ENCODE results near the gene PRKAR2A.
A peak's percentile ranks its signal among the peaks of the same experiment; 100 is the strongest.

The PRKAR2A gene

GRCh38 chr3:48847504-48848423 lies at the start of gene PRKAR2A:
Gene PRKAR2A (minus strand): TSS chr3:48847874. CDS start chr3:48847596, 278 bp downstream.
- peak; percentile 90 for ATAC-seq
- TF ChIP-seq, protein P1, sequence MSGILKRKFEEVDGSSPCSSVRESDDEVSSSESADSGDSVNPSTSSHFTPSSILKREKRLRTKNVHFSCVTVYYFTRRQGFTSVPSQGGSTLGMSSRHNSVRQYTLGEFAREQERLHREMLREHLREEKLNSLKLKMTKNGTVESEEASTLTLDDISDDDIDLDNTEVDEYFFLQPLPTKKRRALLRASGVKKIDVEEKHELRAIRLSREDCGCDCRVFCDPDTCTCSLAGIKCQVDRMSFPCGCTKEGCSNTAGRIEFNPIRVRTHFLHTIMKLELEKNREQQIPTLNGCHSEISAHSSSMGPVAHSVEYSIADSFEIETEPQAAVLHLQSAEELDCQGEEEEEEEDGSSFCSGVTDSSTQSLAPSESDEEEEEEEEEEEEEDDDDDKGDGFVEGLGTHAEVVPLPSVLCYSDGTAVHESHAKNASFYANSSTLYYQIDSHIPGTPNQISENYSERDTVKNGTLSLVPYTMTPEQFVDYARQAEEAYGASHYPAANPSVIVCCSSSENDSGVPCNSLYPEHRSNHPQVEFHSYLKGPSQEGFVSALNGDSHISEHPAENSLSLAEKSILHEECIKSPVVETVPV (CRISPR knock-in tag; IDR thresholded peaks at IDR 0.05), result no peak
- TF ChIP-seq TOX (CRISPR knock-in tag; IDR thresholded peaks at IDR 0.05; ENCODE audit: borderline replicate concordance), result no peak
- TF ChIP-seq SNAI2 (CRISPR knock-in tag; IDR thresholded peaks at IDR 0.05), result no peak

DNA sequence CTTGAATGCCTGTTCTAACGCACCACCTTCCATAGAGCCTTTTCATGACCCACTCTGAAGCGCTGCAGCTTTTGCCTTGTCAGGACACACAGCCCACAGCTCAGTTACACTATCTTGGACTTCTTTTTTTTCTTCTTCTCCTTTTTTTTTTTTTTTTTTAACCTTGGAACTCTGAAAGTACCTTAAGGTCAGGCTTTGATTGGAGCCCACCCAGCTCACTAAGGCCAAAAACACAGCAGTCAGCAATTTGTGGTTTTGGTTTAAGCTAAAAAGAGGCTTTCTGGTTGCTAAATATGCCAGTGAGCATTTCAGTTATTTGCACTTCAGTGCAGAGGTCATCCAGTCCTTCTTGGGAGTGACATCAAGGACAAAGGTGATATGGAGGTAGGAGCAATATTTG lies 49.3 kb upstream of the PRKAR2A start:
- TF ChIP-seq ISL1 (CRISPR knock-in tag; IDR thresholded peaks at IDR 0.05), result no peak
- TF ChIP-seq CSDC2 (CRISPR knock-in tag; IDR thresholded peaks at IDR 0.05), result no peak
- no peak for TF ChIP-seq ESRRG (CRISPR knock-in tag; IDR thresholded peaks at IDR 0.05)
- TF ChIP-seq, protein P2, sequence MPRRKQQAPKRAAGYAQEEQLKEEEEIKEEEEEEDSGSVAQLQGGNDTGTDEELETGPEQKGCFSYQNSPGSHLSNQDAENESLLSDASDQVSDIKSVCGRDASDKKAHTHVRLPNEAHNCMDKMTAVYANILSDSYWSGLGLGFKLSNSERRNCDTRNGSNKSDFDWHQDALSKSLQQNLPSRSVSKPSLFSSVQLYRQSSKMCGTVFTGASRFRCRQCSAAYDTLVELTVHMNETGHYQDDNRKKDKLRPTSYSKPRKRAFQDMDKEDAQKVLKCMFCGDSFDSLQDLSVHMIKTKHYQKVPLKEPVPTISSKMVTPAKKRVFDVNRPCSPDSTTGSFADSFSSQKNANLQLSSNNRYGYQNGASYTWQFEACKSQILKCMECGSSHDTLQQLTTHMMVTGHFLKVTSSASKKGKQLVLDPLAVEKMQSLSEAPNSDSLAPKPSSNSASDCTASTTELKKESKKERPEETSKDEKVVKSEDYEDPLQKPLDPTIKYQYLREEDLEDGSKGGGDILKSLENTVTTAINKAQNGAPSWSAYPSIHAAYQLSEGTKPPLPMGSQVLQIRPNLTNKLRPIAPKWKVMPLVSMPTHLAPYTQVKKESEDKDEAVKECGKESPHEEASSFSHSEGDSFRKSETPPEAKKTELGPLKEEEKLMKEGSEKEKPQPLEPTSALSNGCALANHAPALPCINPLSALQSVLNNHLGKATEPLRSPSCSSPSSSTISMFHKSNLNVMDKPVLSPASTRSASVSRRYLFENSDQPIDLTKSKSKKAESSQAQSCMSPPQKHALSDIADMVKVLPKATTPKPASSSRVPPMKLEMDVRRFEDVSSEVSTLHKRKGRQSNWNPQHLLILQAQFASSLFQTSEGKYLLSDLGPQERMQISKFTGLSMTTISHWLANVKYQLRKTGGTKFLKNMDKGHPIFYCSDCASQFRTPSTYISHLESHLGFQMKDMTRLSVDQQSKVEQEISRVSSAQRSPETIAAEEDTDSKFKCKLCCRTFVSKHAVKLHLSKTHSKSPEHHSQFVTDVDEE (CRISPR knock-in tag; IDR thresholded peaks at IDR 0.05), result no peak
- no peak for TF ChIP-seq TOX (CRISPR knock-in tag; IDR thresholded peaks at IDR 0.05; ENCODE audit: borderline replicate concordance)
- no peak for TF ChIP-seq ZNF70 (CRISPR knock-in tag; IDR thresholded peaks at IDR 0.05)
- no peak for TF ChIP-seq BACH2 (CRISPR knock-in tag; IDR thresholded peaks at IDR 0.05; ENCODE audit: borderline replicate concordance)
- TF ChIP-seq CREB5 (CRISPR knock-in tag; IDR thresholded peaks at IDR 0.05; ENCODE audit: low read depth), result no peak
- no peak for TF ChIP-seq SNAI2 (CRISPR knock-in tag; IDR thresholded peaks at IDR 0.05)
- no peak for TF ChIP-seq GLIS3 (CRISPR knock-in tag; IDR thresholded peaks at IDR 0.05)
- TF ChIP-seq, protein P1 (CRISPR knock-in tag; IDR thresholded peaks at IDR 0.05), result no peak
- no peak for TF ChIP-seq OSR1 (CRISPR knock-in tag; IDR thresholded peaks at IDR 0.05)
- TF ChIP-seq ZC3H10 (CRISPR knock-in tag; IDR thresholded peaks at IDR 0.05), result no peak
- TF ChIP-seq POU6F1 (CRISPR knock-in tag; IDR thresholded peaks at IDR 0.05; ENCODE audit: borderline replicate concordance, low read depth), result no peak
- no peak for TF ChIP-seq ZFP30 (CRISPR knock-in tag; IDR thresholded peaks at IDR 0.05)
- no peak for TF ChIP-seq TCF4 (CRISPR knock-in tag; IDR thresholded peaks at IDR 0.05; ENCODE audit: borderline replicate concordance)
- TF ChIP-seq ARNTL (CRISPR knock-in tag; IDR thresholded peaks at IDR 0.05; ENCODE audit: borderline replicate concordance, low read depth), result no peak
- no peak for TF ChIP-seq ZNF565 (CRISPR knock-in tag; conservative IDR thresholded peaks at IDR 0.05; ENCODE audit: low read depth)
- no peak for TF ChIP-seq PPARA (CRISPR knock-in tag; IDR thresholded peaks at IDR 0.05; ENCODE audit: borderline replicate concordance)
- TF ChIP-seq ZNF8 (CRISPR knock-in tag; IDR thresholded peaks at IDR 0.05), result no peak
- no peak for ATAC-seq

DNA sequence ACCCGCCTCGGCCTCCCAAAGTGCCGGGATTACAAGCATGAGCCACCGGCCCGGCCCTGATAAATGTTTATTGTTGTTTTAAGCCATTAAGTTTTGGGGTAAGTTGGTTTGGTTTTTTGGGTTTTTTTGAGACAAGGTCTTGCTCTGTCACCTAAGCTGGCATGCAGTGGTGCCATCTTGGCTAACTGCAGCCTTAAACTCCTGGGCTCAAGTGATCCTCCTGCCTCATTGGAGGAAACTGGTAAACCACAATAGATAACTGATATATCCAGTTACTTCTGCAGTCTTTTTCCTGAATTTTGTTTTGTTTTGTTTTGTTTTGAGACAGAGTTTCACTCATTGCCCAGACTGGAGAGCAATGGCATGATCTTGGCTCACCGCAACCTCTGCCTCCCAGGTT lies 46.8 kb upstream of the PRKAR2A start:
- ATAC-seq, result no peak
- TF ChIP-seq ARNTL (CRISPR knock-in tag; IDR thresholded peaks at IDR 0.05; ENCODE audit: borderline replicate concordance, low read depth) (no peak), PATZ1 (CRISPR knock-in tag; IDR thresholded peaks at IDR 0.05; ENCODE audit: borderline replicate concordance) (no peak), ZNF565 (CRISPR knock-in tag; conservative IDR thresholded peaks at IDR 0.05; ENCODE audit: low read depth) (no peak), ZFP30 (CRISPR knock-in tag; IDR thresholded peaks at IDR 0.05) (no peak), ZNF8 (CRISPR knock-in tag; IDR thresholded peaks at IDR 0.05) (no peak), CREB5 (CRISPR knock-in tag; IDR thresholded peaks at IDR 0.05; ENCODE audit: low read depth) (no peak), RARB (CRISPR knock-in tag; IDR thresholded peaks at IDR 0.05) (no peak), POU6F1 (CRISPR knock-in tag; IDR thresholded peaks at IDR 0.05; ENCODE audit: borderline replicate concordance, low read depth) (no peak), BACH2 (CRISPR knock-in tag; IDR thresholded peaks at IDR 0.05; ENCODE audit: borderline replicate concordance) (no peak)

Data from SK-N-SH treated with all-trans-retinoic acid at 6 μM for 48 hours (cell line).